Neural cell (in vitro differentiated cells): ENCODE measurements around the gene CDC6. TPM values are rescaled to one million over a fixed set of nuclear protein-coding genes. Genes with fewer than 3 reads are reported as not detected.

Experiments used
- H2AFZ ChIP-seq: fragments of 200-600, 300-800 bp; sonication (generic), shearing (Covaris generic); 2 replicates; pipeline ENCODE4 v1.6.0; 2014; ENCODE audit warnings: low read depth, mild to moderate bottlenecking, antibody characterized with exemption, low read length, moderate library complexity
- H3F3A ChIP-seq: fragments of 200-600 bp; shearing (Covaris generic); 2 replicates; pipeline ENCODE4 v1.6.1; 2016; ENCODE audit warnings: mild to moderate bottlenecking, moderate library complexity, mixed read lengths, antibody characterized with exemption, low read length; ENCODE audit not compliant: insufficient read depth, poor library complexity, severe bottlenecking
- H3K27ac ChIP-seq: fragments of 200-600, 300-800 bp; sonication (generic), shearing (Covaris generic); 2 replicates; pipeline ENCODE4 v1.5.1; 2014; ENCODE audit warnings: mild to moderate bottlenecking, low read length, moderate library complexity
- H3K27me3 ChIP-seq: fragments of 300-800, 200-600 bp; sonication (generic), shearing (Covaris generic); 2 replicates; pipeline ENCODE4 v1.6.0; 2014; ENCODE audit warnings: mild to moderate bottlenecking, low read depth, low read length, moderate library complexity; ENCODE audit not compliant: insufficient read depth
- H3K36me3 ChIP-seq: fragments of 300-800, 200-600 bp; sonication (generic), shearing (Covaris generic); 2 replicates; pipeline ENCODE4 v1.5.1; 2014; ENCODE audit warnings: mild to moderate bottlenecking, antibody characterized with exemption, low read length, moderate library complexity; ENCODE audit not compliant: insufficient read depth
- H3K4me2 ChIP-seq: fragments of 300-800, 200-600 bp; sonication (generic), shearing (Covaris generic); 2 replicates; pipeline ENCODE4 v1.6.0; 2014; ENCODE audit warnings: mild to moderate bottlenecking, low read length
- H3K4me3 ChIP-seq: fragments of 300-800, 200-600 bp; sonication (generic), shearing (Covaris generic); 2 replicates; pipeline ENCODE4 v1.5.1; 2014; ENCODE audit warnings: mild to moderate bottlenecking, low read length, moderate library complexity
- H3K79me2 ChIP-seq: fragments of 200-600 bp; shearing (Covaris generic); replicated peaks from 2 replicates; pipeline ENCODE4 v1.6.0; 2014; ENCODE audit warnings: mild to moderate bottlenecking, low read length, moderate library complexity; ENCODE audit not compliant: insufficient read depth
- H3K9ac ChIP-seq: fragments of 300-800, 200-600 bp; sonication (generic), shearing (Covaris generic); 2 replicates; pipeline ENCODE4 v1.6.1; 2016; ENCODE audit warnings: mild to moderate bottlenecking, low read length, mixed read lengths
- H3K9me2 ChIP-seq: fragments of 200-600 bp; shearing (Covaris generic); 2 replicates; pipeline ENCODE4 v1.6.1; 2016; ENCODE audit warnings: mild to moderate bottlenecking, low read length, mixed read lengths; ENCODE audit not compliant: insufficient read depth
- H3K9me3 ChIP-seq: fragments of 200-600, 300-800 bp; sonication (generic), shearing (Covaris generic); 2 replicates; pipeline ENCODE4 v1.6.1; 2016; ENCODE audit warnings: mild to moderate bottlenecking, mixed run types, low read length, moderate library complexity, mixed read lengths
- H4K20me1 ChIP-seq: fragments of 200-600 bp; shearing (Covaris generic); 2 replicates; pipeline ENCODE4 v1.6.1; 2016; ENCODE audit warnings: mild to moderate bottlenecking, mixed run types; ENCODE audit not compliant: insufficient read depth
- EP300 ChIP-seq: fragments of 450-650 bp; conservative IDR thresholded peaks from 2 replicates; pipeline ENCODE4 v1.6.1; 2014; ENCODE audit warnings: antibody characterized with exemption, mild to moderate bottlenecking, moderate library complexity; ENCODE audit not compliant: poor library complexity, severe bottlenecking
- EZH2 ChIP-seq: fragments of 200-600, 300-800 bp; shearing (Covaris generic), sonication (generic); IDR thresholded peaks from 2 replicates; pipeline ENCODE4 v1.6.1; 2014; ENCODE audit warnings: antibody characterized with exemption, low read length, borderline replicate concordance, mild to moderate bottlenecking; ENCODE audit not compliant: insufficient read depth, poor library complexity, severe bottlenecking
- MXI1 ChIP-seq: fragments of 450-650 bp; conservative IDR thresholded peaks from 2 replicates; pipeline ENCODE4 v1.6.1; 2014; ENCODE audit warnings: antibody characterized with exemption, mild to moderate bottlenecking; ENCODE audit not compliant: poor library complexity, severe bottlenecking
- POLR2AphosphoS5 ChIP-seq: IDR thresholded peaks from 2 replicates; pipeline ENCODE4 v1.6.1; 2012
- RAD21 ChIP-seq: fragments of 450-650 bp; conservative IDR thresholded peaks from 2 replicates; pipeline ENCODE4 v1.6.1; 2014; ENCODE audit warnings: antibody characterized with exemption, mild to moderate bottlenecking, moderate library complexity
- REST ChIP-seq: IDR thresholded peaks from 2 replicates; pipeline ENCODE4 v1.6.1; 2012; ENCODE audit warnings: borderline replicate concordance
- SMC3 ChIP-seq: fragments of 450-650 bp; conservative IDR thresholded peaks from 2 replicates; pipeline ENCODE4 v1.6.1; 2014; ENCODE audit warnings: antibody characterized with exemption, mild to moderate bottlenecking, moderate library complexity; ENCODE audit not compliant: poor library complexity
- TAF1 ChIP-seq: IDR thresholded peaks from 2 replicates; pipeline ENCODE4 v1.6.1; 2012; ENCODE audit warnings: low read depth
- polyA plus RNA-seq: library from polyadenylated mRNA; depleted of rRNA; stranded (reverse); fragments of >200 nt; gene quantifications from 2 replicates; pipeline ENCODE4 v1.2.3, GENCODE V29; 2014
- TF ChIP-seq, protein P1 (sequence below): fragments of 450-650 bp; IDR thresholded peaks from 2 replicates; pipeline ENCODE4 v1.5.1; 2014; ENCODE audit warnings: antibody characterized with exemption, mild to moderate bottlenecking, moderate library complexity; ENCODE audit not compliant: poor library complexity, severe bottlenecking

Gene CDC6
- polyA plus RNA-seq, 1 donor from 2014 or later: 2.2 TPM

GRCh38 chr17:40323391-40324381 is 36.0 kb downstream of the CDC6 start:
- Histone ChIP-seq H3K79me2 (peaks cover 6% of the 10 kb centered on the region), H3K27me3 (peaks cover 3% of the 10 kb centered on the region), H3K4me2 (no peak overlapping the region), H3F3A (no peaks in the 10 kb centered on the region), H3K36me3 (no peaks in the 10 kb centered on the region), H2AFZ (no peak overlapping the region), H3K9me3 (no peaks in the 10 kb centered on the region), H3K27ac (no peak overlapping the region), H3K9ac (no peak overlapping the region), H4K20me1 (no peaks in the 10 kb centered on the region), H3K4me3 (no peak overlapping the region), H3K9me2 (no peaks in the 10 kb centered on the region)
- no peak for TF ChIP-seq MXI1
- TF ChIP-seq, protein P1, sequence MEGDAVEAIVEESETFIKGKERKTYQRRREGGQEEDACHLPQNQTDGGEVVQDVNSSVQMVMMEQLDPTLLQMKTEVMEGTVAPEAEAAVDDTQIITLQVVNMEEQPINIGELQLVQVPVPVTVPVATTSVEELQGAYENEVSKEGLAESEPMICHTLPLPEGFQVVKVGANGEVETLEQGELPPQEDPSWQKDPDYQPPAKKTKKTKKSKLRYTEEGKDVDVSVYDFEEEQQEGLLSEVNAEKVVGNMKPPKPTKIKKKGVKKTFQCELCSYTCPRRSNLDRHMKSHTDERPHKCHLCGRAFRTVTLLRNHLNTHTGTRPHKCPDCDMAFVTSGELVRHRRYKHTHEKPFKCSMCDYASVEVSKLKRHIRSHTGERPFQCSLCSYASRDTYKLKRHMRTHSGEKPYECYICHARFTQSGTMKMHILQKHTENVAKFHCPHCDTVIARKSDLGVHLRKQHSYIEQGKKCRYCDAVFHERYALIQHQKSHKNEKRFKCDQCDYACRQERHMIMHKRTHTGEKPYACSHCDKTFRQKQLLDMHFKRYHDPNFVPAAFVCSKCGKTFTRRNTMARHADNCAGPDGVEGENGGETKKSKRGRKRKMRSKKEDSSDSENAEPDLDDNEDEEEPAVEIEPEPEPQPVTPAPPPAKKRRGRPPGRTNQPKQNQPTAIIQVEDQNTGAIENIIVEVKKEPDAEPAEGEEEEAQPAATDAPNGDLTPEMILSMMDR: no peak

DNA sequence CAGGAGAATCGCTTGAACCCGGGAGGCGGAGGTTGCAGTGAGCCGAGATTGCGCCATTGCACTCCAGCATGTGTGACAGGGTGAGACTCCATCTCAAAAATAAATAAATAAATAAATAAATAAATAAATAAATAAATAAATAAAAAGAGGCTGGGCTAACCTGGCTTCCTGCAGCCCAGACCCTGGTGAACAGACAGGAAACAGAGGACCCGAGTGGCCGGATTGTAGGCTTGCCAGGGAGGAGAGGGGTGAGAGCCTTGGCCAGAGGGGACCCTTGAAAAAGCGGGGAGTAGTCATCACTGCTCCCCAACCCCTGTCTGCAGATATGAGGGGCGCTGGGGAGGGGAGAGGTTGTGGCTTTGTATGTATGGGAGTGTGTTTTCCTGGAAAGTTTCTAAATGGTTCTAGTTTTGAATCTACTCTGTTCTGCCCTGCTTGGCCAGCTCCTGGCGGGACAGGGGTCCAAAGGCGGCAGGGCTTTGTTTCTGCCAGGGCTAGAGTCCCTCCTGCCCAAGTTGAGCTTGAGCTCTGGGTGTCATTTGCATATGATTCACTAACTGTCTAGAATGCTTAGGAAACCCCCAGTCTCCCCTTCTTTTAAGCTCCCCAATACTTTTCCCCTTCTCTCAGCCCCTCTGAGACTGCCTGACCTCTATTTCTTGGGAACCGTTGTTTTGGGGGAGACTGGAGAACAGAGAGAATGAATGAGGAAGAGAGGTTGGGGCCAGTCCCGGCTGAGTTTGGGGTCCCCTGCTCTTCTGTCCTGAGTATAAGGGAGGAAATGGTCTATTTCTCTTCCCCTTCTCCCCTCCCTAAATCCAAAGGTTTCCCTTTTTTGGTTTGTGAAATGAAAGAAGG is 37.7 kb downstream of the CDC6 start:
- H4K20me1 ChIP-seq: no peaks in the 10 kb centered on the region
- no peak overlapping the region for H3K4me2 ChIP-seq

More for the DNA sequence above, 37.7 kb downstream of the CDC6 start:
- Histone ChIP-seq H3K27ac (no peak overlapping the region), H3K9me3 (no peaks in the 10 kb centered on the region), H3K9me2 (no peaks in the 10 kb centered on the region), H3K9ac (no peak overlapping the region), H2AFZ (no peak overlapping the region), H3K79me2 (no peaks in the 10 kb centered on the region), H3F3A (no peaks in the 10 kb centered on the region), H3K36me3 (no peaks in the 10 kb centered on the region), H3K4me3 (no peak overlapping the region), H3K27me3 (no peaks in the 10 kb centered on the region)
- TF ChIP-seq SMC3 (no peak), POLR2AphosphoS5 (no peak), EP300 (no peak), MXI1 (no peak), EZH2 (no peak), TAF1 (no peak), RAD21 (no peak), REST (no peak)
- TF ChIP-seq, protein P1: no peak
